HG03175 (cell line): ENCODE results near the gene COMMD7.

Experiments
- ATAC-seq: cut with Tn5 transposase; IDR thresholded peaks from one replicate; pipeline ENCODE4 v1.9.1; 2021; ENCODE audit warnings: mild to moderate bottlenecking, moderate library complexity; ENCODE audit not compliant: unreplicated experiment

Gene COMMD7

DNA sequence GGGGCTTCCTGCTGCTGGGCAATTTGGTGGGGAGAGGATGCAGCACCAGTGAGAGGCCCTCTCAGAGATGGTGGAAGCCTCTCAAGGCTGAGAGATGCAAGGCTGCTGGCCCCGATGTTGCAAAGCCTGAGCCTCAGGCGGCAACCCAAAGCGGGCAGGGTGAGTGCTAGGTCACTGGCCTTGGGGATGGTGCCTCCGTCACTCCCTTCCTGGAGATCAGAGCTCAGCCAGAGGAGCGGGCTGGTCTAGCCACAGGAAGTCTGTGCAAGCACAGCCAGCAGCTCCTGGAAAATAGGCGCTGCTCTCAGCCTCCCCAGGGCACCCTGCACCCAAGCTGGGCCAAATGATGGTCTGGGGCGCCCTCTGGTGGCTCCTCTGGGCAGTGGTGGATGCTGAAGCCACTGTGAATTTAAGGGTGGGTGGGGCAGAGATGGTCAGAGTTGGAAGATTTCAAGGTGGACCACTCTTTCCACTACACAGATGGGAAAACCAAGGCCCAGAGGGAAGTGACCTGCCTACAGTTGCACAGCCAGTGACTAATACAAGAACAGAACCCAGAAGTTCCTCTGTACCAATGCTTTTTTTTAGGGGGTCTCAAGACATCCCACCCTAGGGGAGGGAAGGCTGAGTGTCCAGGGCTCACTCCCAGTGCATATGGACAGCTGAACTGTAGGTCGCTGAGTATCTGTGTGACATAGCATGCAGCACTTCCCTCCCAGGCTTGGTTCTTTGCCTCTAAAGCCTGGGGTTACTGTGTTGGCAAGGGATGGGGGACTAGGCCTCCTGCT lies 90.3 kb downstream of the COMMD7 start:
- ATAC-seq: no peak
